ENCODE data around the gene OSGEP. TPM values are rescaled to one million over a fixed set of nuclear protein-coding genes. Genes with fewer than 3 reads are reported as not detected.

Gene OSGEP
- total and polyA plus RNA-seq, 2 of the 13 experiments (the other 11 are each of a cell fraction or from before 2014, with no cell fraction given) = 39.7 to 41.1 TPM

- no peak for TF ChIP-seq CREB1 (IDR thresholded peaks at IDR 0.05)
- TF ChIP-seq CREB1 (CRISPR knock-in tag; IDR thresholded peaks at IDR 0.05) = no peak
- no peak for TF ChIP-seq ZNF160 (CRISPR knock-in tag; IDR thresholded peaks at IDR 0.05)
- no peak for TF ChIP-seq FOXA3 (CRISPR knock-in tag; IDR thresholded peaks at IDR 0.05)
- no peak for TF ChIP-seq ATRX (CRISPR knock-in tag; IDR thresholded peaks at IDR 0.05; ENCODE audit: borderline replicate concordance)
- TF ChIP-seq NAIF1 (CRISPR knock-in tag; IDR thresholded peaks at IDR 0.05; ENCODE audit: borderline replicate concordance) = no peak
- no peak for TF ChIP-seq ZNF274 (CRISPR knock-in tag; IDR thresholded peaks at IDR 0.05)
- TF ChIP-seq TBX2 (CRISPR knock-in tag; IDR thresholded peaks at IDR 0.05; ENCODE audit: borderline replicate concordance) = 0 out of 2 replicates have a peak, but pooled peaks have one; percentile 27
- TF ChIP-seq ZNF572 (CRISPR knock-in tag; IDR thresholded peaks at IDR 0.05) = no peak
- no peak for TF ChIP-seq TCF7L2 (IDR thresholded peaks at IDR 0.05; ENCODE audit: low read depth, low read length)
- no peak for TF ChIP-seq SRSF1 (optimal IDR thresholded peaks at IDR 0.05; ENCODE audit: low read depth, low read length)
Measured at GRCh38 chr14:20417250-20418186, 37.1 kb downstream of the OSGEP start (continued).

GRCh38 chr14:20416223-20416622 is 38.4 kb downstream of the OSGEP start:
- in situ Hi-C loops (cut with HindIII; ENCODE audit: extremely low pct_ligation_motif_present, low pct_unique_long_range_greater_than_20kb) = loop anchor here (5.0 kb wide), 1 partner anchor 41 kb away; the partner anchor contains the start of gene APEX1
- WGBS (ENCODE audit: low lambda C conversion rate) = 15% methylated on average over 2 of the region's 2 CpGs
- peak overlapping the region; percentile 17; the same call in 1 of the 2 replicates for H3K9ac ChIP-seq (ENCODE audit: insufficient read depth, low read depth, low read length)
- intact Hi-C loops (cut with micrococcal nuclease; ENCODE audit: unreplicated experiment) = loop anchor here (5.0 kb wide), 2 partner anchors 116 to 271 kb away; partner anchors contain the start of gene ANG
- no peaks in the 10 kb centered on the region for H4K20me1 ChIP-seq (ENCODE audit: insufficient read depth, low read length)
- H3K9me3 ChIP-seq (ENCODE audit: low read length) = no peaks in the 10 kb centered on the region
- ChIA-PET POLR2A (interaction anchor here (0.8 to 4.3 kb wide), 12 partner anchors 9 to 73 kb away, joined by 3 to 53 read pairs (median 4); partner anchors contain the start of genes APEX1, KLHL33, OSGEP and PARP2), CTCF (ENCODE audit: low intra/inter-chr PET ratio, low total read pairs) (interaction anchor here (1.1 to 1.3 kb wide), 2 partner anchors 38 to 193 kb away, joined by 3 to 5 read pairs; partner anchors contain the start of gene OSGEP)
- no peak for FAIRE-seq
- peak overlapping the region; percentile 72 for H3K4me2 ChIP-seq (ENCODE audit: low read depth, low read length)
- no peaks in the 10 kb centered on the region for H3K36me3 ChIP-seq (replicated peaks in 1 of 2; ENCODE audit: control insufficient read depth in 1 of 2, insufficient read depth in 2 of 2, low read length in 2 of 2)
- H3K27me3 ChIP-seq (ENCODE audit: control insufficient read depth in 1 of 2, insufficient read depth in 2 of 2, low read length in 2 of 2) = no peaks in the 10 kb centered on the region; a peak in 2 of 5 replicates
- peaks cover 63% of the 10 kb centered on the region for H3K4me1 ChIP-seq (ENCODE audit: insufficient read depth, low read length)
- BruUV-seq (replicated peaks) = no TSS peak
- DNase-seq (ENCODE audit: low spot score) = no peak
- peak overlapping the region; percentile 84 for H2AFZ ChIP-seq (ENCODE audit: low read length)
- no peak for ATAC-seq
- H3K4me3 ChIP-seq (replicated peaks in 1 of 3; ENCODE audit: insufficient read depth in 1 of 3, low read depth in 2 of 3, low read length in 3 of 3) = peak overlapping the region in 2 of 3 experiments; percentile 6 to 31; a peak in 3 of 6 replicates
- no peak overlapping the region for H3K27ac ChIP-seq (ENCODE audit: extremely low read length, insufficient read depth, low read length)
- no peaks in the 10 kb centered on the region for H3K79me2 ChIP-seq (ENCODE audit: insufficient read depth, low read length)
- TF ChIP-seq ZMYM4 (CRISPR knock-in tag; IDR thresholded peaks at IDR 0.05) = 0 out of 2 replicates have a peak, but pooled peaks have one; percentile 21
- no peak for TF ChIP-seq MED13 (CRISPR knock-in tag; IDR thresholded peaks at IDR 0.05)
- TF ChIP-seq IRF2 (CRISPR knock-in tag; IDR thresholded peaks at IDR 0.05) = no peak
- TF ChIP-seq ZNF180 (CRISPR knock-in tag; IDR thresholded peaks at IDR 0.05; ENCODE audit: borderline replicate concordance, low read depth) = no peak
- no peak for TF ChIP-seq MTA1 (CRISPR knock-in tag; IDR thresholded peaks at IDR 0.05; ENCODE audit: borderline replicate concordance)
- TF ChIP-seq LCORL (IDR thresholded peaks at IDR 0.05) = no peak
- 0 out of 2 replicates have a peak, but pooled peaks have one; percentile 29 for TF ChIP-seq LCORL (CRISPR knock-in tag; IDR thresholded peaks at IDR 0.05)
- TF ChIP-seq GMEB2 (CRISPR knock-in tag; IDR thresholded peaks at IDR 0.05; ENCODE audit: low read depth) = no peak
- TF ChIP-seq HOMEZ (CRISPR knock-in tag; IDR thresholded peaks at IDR 0.05; ENCODE audit: low read depth) = no peak
- TF ChIP-seq SOX13 (IDR thresholded peaks at IDR 0.05) = no peak
- TF ChIP-seq SOX13 (CRISPR knock-in tag; conservative IDR thresholded peaks at IDR 0.05 in 1 of 2, IDR thresholded peaks at IDR 0.05 in 1 of 2) = no peak
